SU-DHL-6 (cell line): ENCODE results near the gene ZC3H12A.

ENCODE experiments used
- H2AFZ ChIP-seq: fragments of 200-600 bp; sonication (generic); 2 replicates; pipeline ENCODE4 v1.6.1; 2014; ENCODE audit warnings: low read depth, mild to moderate bottlenecking, moderate library complexity, mixed read lengths, antibody characterized with exemption, low read length; ENCODE audit not compliant: severe bottlenecking
- H3F3A ChIP-seq: fragments of 200-600 bp; shearing (Covaris generic); 2 replicates; pipeline ENCODE4 v1.6.0; 2016; ENCODE audit warnings: antibody characterized with exemption, mild to moderate bottlenecking; ENCODE audit not compliant: insufficient read depth
- H3K27ac ChIP-seq: fragments of 200-600 bp; sonication (generic); 2 replicates; pipeline ENCODE4 v1.5.1; 2016; ENCODE audit warnings: low read depth, mild to moderate bottlenecking, low read length, moderate library complexity, mixed read lengths
- H3K27me3 ChIP-seq: fragments of 200-600 bp; sonication (generic), shearing (Covaris generic); 2 replicates; pipeline ENCODE4 v1.6.0; 2014; ENCODE audit warnings: mild to moderate bottlenecking, low read length
- H3K36me3 ChIP-seq: fragments of 200-600 bp; sonication (generic); 2 replicates; pipeline ENCODE4 v1.6.1; 2014; ENCODE audit warnings: mild to moderate bottlenecking, low read length, mixed read lengths
- H3K4me2 ChIP-seq: fragments of 300-600, 200-600 bp; shearing (Covaris generic), sonication (generic); 2 replicates; pipeline ENCODE4 v1.6.0; 2014; ENCODE audit warnings: low read length, low read depth, mild to moderate bottlenecking; ENCODE audit not compliant: poor library complexity, severe bottlenecking
- H3K4me3 ChIP-seq: fragments of 200-600 bp; sonication (generic); 2 replicates; pipeline ENCODE4 v1.5.1; 2014; ENCODE audit warnings: antibody characterized with exemption, low read length, mild to moderate bottlenecking, mixed read lengths; ENCODE audit not compliant: insufficient read depth, poor library complexity, severe bottlenecking
- H3K79me2 ChIP-seq: fragments of 200-600 bp; sonication (generic); 2 replicates; pipeline ENCODE4 v1.6.1; 2014; ENCODE audit warnings: mild to moderate bottlenecking, low read length, moderate library complexity; ENCODE audit not compliant: insufficient read depth
- H3K9ac ChIP-seq: fragments of 200-600 bp; sonication (generic); 2 replicates; pipeline ENCODE4 v1.7.0; 2014; ENCODE audit warnings: mild to moderate bottlenecking, low read length
- H3K9me2 ChIP-seq: fragments of 200-600 bp; sonication (generic); replicated peaks from 2 replicates; pipeline ENCODE4 v1.6.1; 2014; ENCODE audit warnings: low read length; ENCODE audit not compliant: insufficient read depth
- H3K9me3 ChIP-seq: fragments of 200-600 bp; sonication (generic); 2 replicates; pipeline ENCODE4 v1.6.1; 2014; ENCODE audit warnings: low read length, mixed read lengths; ENCODE audit not compliant: insufficient read depth
- H4K20me1 ChIP-seq: fragments of 200-600 bp; sonication (generic); 2 replicates; pipeline ENCODE4 v1.6.1; 2014; ENCODE audit warnings: low read depth, mild to moderate bottlenecking, antibody characterized with exemption, low read length, moderate library complexity, mixed read lengths
- EZH2phosphoT487 ChIP-seq: fragments of 200-600 bp; sonication (generic), shearing (Covaris generic); conservative IDR thresholded peaks from 2 replicates; pipeline ENCODE4 v1.6.1; 2018; ENCODE audit warnings: mild to moderate bottlenecking, antibody characterized with exemption, low read length, moderate library complexity, mixed read lengths
- TF ChIP-seq, protein P1 (sequence below): fragments of 200-600 bp; sonication (generic); IDR thresholded peaks from one replicate; pipeline ENCODE4 v1.5.1; 2017; ENCODE audit warnings: antibody characterized with exemption, mild to moderate bottlenecking, low read length, moderate library complexity; ENCODE audit not compliant: insufficient read depth, poor library complexity, severe bottlenecking

ZC3H12A gene

DNA sequence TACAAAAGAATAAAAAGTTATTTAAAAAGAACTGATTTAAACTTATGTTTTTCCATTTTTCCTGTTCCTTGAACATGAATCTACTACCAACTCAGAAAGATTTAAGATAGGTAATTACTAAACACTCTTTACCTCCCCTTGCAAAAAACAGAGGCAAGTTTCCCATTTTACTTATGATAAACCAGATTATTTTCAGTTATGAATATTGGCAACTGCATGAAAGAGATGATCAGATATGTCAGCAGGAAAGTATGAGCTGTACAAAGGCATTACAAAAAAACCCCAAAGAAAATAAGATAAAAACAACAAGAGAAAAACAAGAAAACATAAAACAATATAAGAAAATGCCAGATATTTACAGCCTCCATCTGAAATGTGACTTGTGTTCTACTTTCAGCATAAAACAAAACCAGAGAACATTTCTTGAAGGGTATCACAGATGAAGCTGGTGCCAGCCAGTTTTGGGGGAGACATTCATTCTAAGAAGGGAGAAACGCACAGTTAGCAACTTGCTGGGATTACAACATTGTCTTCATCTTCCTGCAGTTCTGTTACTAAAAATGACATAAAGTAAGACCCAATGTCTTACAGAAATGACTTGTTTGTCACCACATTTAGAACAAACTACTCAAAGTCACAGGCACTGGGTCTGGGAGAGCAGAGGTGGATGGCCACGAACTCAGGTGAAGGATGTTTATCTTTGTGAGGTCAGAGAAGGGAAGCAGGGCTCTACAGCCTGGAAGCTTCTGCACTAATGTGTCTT lies 19.1 kb downstream of the ZC3H12A start:
- peaks cover 10% of the 10 kb centered on the region; the same call in 1 of the 2 replicates for H3K36me3 ChIP-seq
- no peaks in the 10 kb centered on the region for H3K9me2 ChIP-seq
- no peak overlapping the region for H3K9ac ChIP-seq
- no peak overlapping the region for H3K27ac ChIP-seq
- no peak overlapping the region for H3K4me2 ChIP-seq
- H3F3A ChIP-seq: no peaks in the 10 kb centered on the region
- TF ChIP-seq, protein P1, sequence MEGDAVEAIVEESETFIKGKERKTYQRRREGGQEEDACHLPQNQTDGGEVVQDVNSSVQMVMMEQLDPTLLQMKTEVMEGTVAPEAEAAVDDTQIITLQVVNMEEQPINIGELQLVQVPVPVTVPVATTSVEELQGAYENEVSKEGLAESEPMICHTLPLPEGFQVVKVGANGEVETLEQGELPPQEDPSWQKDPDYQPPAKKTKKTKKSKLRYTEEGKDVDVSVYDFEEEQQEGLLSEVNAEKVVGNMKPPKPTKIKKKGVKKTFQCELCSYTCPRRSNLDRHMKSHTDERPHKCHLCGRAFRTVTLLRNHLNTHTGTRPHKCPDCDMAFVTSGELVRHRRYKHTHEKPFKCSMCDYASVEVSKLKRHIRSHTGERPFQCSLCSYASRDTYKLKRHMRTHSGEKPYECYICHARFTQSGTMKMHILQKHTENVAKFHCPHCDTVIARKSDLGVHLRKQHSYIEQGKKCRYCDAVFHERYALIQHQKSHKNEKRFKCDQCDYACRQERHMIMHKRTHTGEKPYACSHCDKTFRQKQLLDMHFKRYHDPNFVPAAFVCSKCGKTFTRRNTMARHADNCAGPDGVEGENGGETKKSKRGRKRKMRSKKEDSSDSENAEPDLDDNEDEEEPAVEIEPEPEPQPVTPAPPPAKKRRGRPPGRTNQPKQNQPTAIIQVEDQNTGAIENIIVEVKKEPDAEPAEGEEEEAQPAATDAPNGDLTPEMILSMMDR: no peak
- no peak for TF ChIP-seq EZH2phosphoT487
- H3K9me3 ChIP-seq: no peaks in the 10 kb centered on the region
- H3K79me2 ChIP-seq: no peaks in the 10 kb centered on the region
- no peak overlapping the region for H3K4me3 ChIP-seq
- no peaks in the 10 kb centered on the region for H3K27me3 ChIP-seq
- no peaks in the 10 kb centered on the region for H4K20me1 ChIP-seq
- H2AFZ ChIP-seq: no peak overlapping the region

DNA sequence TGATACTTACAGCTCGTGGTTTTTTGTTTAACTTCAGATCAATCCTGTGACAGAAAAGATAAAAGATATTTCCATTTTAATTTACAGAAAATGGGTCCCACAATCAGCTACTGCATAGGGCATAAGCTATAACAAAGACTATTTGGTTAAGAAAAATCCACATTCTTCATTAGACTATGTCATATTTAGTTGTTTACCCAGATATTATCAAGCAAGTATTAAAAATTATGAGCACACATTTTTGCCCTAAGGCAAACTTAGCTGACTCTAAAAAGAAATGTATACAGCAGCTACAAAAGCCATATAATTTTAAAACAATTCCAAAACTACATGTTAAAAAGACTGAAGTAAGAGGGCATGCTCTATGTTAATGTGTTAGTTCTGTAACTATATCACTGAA lies 21.5 kb downstream of the ZC3H12A start:
- Histone ChIP-seq H3K36me3 (peaks cover 10% of the 10 kb centered on the region; the same call in 1 of the 2 replicates), H3K4me3 (no peak overlapping the region)

DNA sequence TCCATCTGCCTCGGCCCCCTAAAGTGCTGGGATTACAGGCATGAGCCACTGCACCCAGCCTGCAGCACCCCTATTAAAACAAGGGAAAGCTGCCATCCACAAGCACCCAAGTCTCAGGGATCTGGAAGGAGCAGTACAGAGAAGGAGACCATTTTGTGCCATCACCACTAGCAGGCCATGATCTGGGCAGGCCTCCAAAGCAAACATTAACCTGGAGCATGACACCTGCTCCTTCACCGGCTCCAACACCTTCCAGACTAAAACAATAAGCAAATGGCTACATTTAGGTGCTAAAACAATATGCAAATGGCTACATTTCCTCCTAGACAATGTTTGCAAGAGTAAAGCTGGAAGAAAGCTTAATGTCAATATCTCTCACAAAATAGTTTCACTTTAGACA lies 23.5 kb downstream of the ZC3H12A start:
- Histone ChIP-seq H3K79me2 (no peaks in the 10 kb centered on the region), H3K9me3 (no peaks in the 10 kb centered on the region), H3K27ac (no peak overlapping the region), H3K9ac (no peak overlapping the region), H2AFZ (no peak overlapping the region), H3K9me2 (no peaks in the 10 kb centered on the region), H3K27me3 (no peaks in the 10 kb centered on the region), H3K4me3 (no peak overlapping the region), H3K4me2 (no peak overlapping the region), H4K20me1 (no peaks in the 10 kb centered on the region), H3K36me3 (peaks cover 9% of the 10 kb centered on the region; the same call in 1 of the 2 replicates), H3F3A (no peaks in the 10 kb centered on the region)
- no peak for TF ChIP-seq EZH2phosphoT487
- TF ChIP-seq, protein P1: no peak

More for the DNA sequence above, 21.5 kb downstream of the ZC3H12A start:
- no peaks in the 10 kb centered on the region for H3K27me3 ChIP-seq
- no peaks in the 10 kb centered on the region for H3K9me2 ChIP-seq
- H3F3A ChIP-seq: no peaks in the 10 kb centered on the region
- no peaks in the 10 kb centered on the region for H3K9me3 ChIP-seq
- no peak overlapping the region for H3K9ac ChIP-seq
- H4K20me1 ChIP-seq: no peaks in the 10 kb centered on the region
- no peak overlapping the region for H3K27ac ChIP-seq
- TF ChIP-seq EZH2phosphoT487: no peak
- TF ChIP-seq, protein P1: no peak
- H2AFZ ChIP-seq: no peak overlapping the region
- no peaks in the 10 kb centered on the region for H3K79me2 ChIP-seq
- no peak overlapping the region for H3K4me2 ChIP-seq
